Activated T-cell treated with anti-CD3 and anti-CD28 coated beads for 1 hour (primary cell): ENCODE data around the gene TIAM2.

Experiments
- DNase-seq: peaks from one replicate; pipeline ENCODE4 v3.0.0-alpha.2; 2020; ENCODE audit warnings: low read depth

The TIAM2 gene

DNA sequence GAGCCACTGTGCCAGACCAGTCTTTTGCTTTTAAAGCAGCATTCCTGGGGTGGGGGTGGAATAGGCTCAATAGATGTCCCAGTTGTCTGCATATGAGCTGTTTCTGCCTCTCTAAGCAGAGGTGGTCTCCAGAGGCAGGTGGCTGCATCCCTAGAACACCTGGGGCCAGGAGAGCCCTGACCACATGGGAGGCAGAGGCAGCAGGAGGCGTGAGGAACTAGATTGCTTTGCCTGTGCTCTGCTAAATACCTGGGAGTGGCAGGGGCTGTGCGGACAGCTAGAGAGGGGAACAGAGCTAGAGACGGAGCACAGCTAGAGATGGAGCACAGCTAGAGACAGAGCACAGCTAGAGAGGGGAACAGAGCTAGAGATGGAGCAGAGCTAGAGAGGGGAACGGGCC is 239.6 kb downstream of the TIAM2 start:
- no peak for DNase-seq

GRCh38 chr6:155235087-155235486 is 240.0 kb downstream of the TIAM2 start:
- DNase-seq, result no peak

GRCh38 chr6:155237613-155238012 is 242.5 kb downstream of the TIAM2 start:
- DNase-seq, result no peak

DNA sequence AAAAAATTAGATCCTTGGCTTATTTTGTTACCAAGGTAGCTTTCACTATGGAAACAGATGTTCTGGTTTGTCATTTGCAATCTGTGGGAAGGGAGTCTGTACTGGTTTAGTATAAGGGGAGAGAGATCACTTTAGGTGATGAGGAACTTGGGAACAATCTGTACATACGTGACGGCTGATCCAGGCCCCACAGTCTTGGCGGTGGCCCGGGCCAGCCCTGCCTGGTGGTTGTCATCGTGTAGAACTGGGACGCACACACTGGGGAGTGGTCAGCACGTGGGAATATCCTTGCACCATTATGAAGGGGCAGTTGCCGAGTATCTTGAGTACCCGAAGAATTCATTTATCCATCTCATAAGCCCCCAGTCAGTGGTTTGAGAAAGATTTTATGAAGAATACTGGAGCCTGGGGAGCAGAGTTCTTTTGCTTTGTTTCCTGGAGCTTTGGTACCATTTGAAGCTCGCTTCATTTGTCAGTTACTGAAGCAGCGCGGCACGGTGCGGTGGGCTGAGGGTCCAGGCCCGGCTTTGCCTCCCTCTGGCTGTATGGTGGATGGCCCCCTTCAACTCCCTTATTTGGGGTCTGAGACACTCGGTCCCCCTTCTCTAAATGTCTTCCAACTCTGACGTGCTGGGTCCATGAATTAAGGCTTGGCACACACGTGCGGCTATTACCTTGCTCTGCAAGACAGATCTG is 245.9 kb downstream of the TIAM2 start:
- no peak for DNase-seq

DNA sequence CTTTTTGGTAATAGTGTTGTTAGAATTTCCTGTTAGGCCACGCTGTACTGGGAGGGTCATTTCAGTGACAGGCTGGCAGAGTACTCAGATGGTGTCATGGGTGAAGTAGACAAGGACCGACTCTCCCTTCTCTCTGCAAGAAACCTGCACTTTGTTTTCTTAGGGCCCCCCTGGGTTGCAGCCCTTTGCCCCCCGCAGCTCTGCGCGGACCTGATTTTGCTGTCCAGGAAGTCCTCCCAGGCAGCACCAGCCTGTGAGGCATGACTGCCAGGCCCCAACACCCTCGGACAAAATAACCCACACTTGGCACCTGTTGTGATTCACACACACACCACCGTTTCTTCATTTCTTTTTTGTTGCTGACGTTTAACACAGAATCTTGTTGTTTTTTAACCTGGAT is 246.9 kb downstream of the TIAM2 start:
- DNase-seq, result no peak

GRCh38 chr6:155244434-155244833 is 249.3 kb downstream of the TIAM2 start:
- no peak for DNase-seq

GRCh38 chr6:155245193-155245592 is 250.1 kb downstream of the TIAM2 start:
- no peak for DNase-seq

GRCh38 chr6:155245831-155246230 is 250.7 kb downstream of the TIAM2 start:
- no peak for DNase-seq

GRCh38 chr6:155246825-155247224 is 251.7 kb downstream of the TIAM2 start:
- no peak for DNase-seq

DNA sequence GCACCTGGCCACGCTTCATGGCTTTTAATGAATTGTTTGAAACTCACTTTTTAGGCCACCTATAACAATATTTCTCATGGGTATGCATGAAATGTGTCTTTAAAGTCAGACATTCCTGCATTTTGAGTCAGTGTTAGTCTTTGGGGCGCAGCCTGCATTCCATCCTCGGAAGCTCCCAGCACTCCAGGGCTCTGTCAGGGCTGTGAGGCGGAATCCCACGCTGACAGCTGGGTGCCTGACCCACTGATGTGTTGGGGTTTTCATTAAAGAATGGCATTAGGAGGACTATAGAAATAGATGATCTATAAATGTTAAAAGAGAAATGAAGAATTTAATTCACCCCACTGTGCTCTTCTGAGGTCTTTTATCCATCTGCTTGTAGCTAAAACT is 252.5 kb downstream of the TIAM2 start:
- no peak for DNase-seq

- no peak for DNase-seq
These were observed 253.2 kb downstream of the TIAM2 start for GRCh38 chr6:155248008-155249001.

GRCh38 chr6:155250701-155251381 is 255.7 kb downstream of the TIAM2 start:
- no peak for DNase-seq

DNA sequence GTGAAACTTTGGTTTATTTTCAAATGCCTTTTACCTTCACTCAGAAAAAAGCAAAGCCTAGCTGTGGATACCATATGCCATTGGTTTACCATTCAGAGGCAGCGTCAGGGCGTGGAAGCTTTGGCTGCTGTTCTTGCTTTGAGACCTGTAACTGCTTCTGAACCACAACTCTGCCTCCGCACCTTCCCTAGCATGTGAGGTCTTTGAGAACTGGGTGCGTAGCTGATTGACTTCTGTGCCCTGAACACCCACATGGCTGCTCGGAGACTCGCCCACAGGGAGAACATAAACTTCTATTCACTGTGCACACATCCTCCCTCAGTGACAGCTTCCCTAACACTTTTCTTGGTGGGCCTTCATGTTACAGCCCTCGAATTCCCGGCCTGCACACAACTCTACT is 257.5 kb downstream of the TIAM2 start:
- DNase-seq, result no peak

DNA sequence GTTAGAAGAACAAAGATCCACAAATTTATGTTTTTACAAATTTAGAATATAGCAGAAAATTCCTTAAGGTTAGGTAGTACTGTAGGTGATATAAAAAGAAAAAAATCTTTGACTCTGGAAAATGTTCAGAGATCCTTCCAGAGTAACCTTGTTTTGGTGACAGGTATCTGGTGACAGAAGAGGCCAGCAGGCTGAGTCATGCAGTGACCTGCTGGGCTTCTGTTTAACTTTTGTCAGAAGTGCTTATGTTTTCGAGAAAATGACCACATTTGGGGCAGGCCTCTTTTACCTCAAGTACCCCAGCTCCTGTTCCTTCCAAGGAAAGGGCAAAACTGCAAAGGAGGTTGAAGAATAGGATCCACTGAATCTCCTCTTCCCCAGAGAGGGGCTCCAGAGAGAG is 258.2 kb downstream of the TIAM2 start:
- no peak for DNase-seq

- DNase-seq, result no peak
These were observed 259.0 kb downstream of the TIAM2 start for GRCh38 chr6:155254139-155254538.

GRCh38 chr6:155256122-155256795 is 261.1 kb downstream of the TIAM2 start:
- no peak for DNase-seq

DNA sequence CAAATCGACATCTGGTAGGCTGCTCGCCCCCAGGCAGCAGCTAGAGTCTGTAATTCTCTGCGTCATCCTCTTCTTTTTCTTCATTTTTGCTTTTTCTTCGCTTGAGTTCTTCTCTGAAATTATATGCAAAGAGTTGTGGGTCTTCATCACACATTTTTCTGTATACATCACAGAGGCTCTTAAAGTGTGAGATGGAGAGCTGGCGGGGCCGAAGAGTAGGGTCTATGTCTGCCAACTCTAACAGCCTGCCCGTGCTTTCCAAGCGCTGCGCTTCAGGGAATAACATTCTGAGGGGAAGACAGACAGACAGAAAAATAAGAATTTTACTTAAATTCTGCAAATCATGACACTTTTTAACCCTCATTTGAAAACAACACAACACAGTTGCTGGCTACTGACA is 262.7 kb downstream of the TIAM2 start:
- DNase-seq, result no peak

DNA sequence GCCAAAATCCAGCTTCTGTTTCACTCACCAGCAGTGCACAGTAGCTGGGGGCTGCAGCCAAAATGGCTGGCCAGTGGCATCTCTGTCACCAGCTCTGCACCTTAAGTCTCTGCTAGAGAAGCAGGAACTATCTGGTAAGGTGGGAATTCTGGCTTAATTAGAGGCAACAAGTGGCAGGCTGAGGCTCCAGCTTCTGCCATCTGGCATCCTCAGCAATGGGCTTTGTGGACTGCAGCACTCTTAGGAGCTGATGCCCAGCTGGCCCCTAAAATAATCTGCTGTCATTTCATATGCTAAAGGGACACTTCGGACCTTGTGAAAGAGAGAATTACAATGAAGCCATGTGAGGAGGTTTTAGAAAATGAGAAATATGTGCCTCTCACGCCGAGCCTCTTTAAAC is 264.1 kb downstream of the TIAM2 start:
- no peak for DNase-seq

DNA sequence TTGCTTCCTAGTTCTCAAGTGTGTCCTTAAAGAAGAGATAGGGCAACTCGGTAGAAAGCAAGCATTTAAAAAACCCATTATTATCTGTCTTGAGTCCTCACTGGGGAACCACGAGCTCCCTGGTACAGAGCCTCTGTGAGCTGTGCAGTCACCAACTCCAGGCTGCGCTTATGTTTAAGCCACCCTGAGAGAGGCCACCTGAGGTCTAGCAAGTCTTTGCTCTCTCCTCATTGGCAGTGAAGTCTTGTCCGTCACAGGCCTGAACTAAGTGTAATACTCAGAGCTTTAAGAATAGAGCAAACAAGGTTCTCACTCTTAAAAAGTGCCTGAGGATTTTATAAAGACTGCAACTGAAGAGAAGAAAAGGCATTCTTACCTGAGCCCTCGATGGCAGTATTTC is 264.8 kb downstream of the TIAM2 start:
- DNase-seq, result no peak

DNA sequence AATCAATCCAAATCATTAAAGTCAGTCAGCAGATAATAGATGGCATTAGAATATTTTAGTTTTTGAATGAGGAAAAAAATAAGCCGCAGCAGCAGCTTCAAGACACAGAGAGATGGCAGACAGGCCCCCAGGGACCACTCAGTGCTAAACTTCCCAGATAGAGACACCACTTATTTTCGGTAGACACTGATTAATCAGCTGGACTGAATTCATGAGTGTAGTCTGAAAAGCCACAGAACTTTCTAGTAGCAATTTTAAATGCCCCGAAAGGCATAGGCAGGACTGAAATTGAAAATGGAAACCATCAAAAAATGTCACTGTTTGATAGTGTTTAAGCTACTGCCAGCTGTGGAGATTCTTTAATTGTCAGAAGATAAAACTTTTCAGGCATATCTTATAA is 265.6 kb downstream of the TIAM2 start:
- no peak for DNase-seq

DNA sequence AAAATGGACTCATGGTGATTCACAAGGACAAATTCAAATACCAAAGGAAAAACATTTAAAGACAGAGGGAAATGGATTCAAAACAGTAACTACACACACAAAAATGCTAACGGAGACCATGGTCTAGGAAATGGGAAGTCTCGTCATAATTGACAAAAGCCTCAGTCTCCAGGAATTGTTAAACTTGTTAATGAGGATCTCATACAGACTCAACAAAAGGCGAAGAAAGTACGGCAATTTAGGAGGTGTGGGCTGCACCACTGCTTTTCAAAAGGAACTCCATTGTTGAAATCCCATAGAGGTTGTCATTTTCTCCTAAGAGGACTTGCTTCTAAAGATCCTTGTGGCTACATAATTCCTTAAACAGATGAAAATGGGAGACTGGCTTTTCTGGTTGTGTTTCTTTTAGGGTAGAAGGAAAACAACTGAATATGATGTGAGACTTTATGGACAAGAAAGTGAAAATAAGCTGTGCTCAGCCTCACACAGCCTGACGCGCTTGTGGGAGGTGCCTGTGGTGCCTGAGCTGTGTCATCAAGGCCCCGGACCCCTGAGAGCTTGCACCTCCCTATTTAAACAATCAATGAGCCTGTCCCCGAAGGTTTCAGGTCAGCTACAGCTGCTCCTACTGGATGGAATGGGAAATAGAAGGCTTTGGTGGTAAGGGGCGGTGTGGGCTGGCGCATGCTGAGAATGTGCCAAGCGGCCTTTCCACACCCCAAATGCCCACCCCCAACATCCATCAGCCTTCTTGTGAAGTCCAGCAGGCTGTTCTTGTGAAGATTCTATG is 266.2 kb downstream of the TIAM2 start:
- DNase-seq, result no peak
